ENCODE results near the gene ICOS.

GRCh38 chr2:203989521-203989920 lies 53.0 kb downstream of the ICOS start:
- TF ChIP-seq CTCF (IDR thresholded peaks at IDR 0.05; ENCODE audit: insufficient read depth, low read length, poor library complexity, severe bottlenecking) (no peak), EZH2phosphoT487 (conservative IDR thresholded peaks at IDR 0.05; ENCODE audit: low read length) (no peak)

Data from SU-DHL-6 (cell line).